ENCODE measurements around the gene CATSPERZ.

DNA sequence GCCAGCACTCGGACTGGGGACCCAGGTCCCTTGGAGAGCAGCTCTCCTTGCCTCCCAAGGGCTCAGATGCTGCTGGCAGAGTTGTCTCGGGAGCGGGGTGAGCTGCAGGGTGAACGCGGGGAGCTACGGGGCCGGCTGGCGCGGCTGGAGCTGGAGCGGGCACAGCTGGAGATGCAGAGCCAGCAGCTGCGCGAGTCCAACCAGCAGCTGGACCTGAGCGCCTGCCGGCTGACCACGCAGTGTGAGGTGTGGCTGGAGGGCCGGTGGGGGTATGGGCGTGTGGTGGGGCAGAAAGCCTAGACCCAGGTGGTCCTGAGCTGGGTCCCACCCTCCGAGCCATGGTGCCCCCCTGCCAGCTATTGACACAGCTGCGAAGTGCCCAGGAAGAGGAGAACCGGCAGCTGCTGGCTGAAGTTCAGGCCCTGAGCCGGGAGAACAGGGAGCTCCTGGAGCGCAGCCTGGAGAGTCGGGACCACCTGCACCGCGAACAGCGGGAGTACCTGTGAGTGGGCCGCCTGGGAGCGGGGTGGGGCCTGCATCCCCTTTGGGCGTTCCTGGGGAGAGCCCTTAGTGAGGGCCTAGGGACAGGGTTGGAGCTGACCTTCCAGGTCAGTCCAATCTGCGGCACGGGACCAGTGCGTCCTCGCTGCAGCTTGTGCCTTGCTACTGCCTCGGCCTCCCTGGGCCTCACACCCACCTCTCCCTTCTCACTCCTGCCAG, 53.0 kb downstream of the CATSPERZ start:
- TF ChIP-seq, protein P1, sequence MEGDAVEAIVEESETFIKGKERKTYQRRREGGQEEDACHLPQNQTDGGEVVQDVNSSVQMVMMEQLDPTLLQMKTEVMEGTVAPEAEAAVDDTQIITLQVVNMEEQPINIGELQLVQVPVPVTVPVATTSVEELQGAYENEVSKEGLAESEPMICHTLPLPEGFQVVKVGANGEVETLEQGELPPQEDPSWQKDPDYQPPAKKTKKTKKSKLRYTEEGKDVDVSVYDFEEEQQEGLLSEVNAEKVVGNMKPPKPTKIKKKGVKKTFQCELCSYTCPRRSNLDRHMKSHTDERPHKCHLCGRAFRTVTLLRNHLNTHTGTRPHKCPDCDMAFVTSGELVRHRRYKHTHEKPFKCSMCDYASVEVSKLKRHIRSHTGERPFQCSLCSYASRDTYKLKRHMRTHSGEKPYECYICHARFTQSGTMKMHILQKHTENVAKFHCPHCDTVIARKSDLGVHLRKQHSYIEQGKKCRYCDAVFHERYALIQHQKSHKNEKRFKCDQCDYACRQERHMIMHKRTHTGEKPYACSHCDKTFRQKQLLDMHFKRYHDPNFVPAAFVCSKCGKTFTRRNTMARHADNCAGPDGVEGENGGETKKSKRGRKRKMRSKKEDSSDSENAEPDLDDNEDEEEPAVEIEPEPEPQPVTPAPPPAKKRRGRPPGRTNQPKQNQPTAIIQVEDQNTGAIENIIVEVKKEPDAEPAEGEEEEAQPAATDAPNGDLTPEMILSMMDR (IDR thresholded peaks at IDR 0.05) = no peak
- no peak for TF ChIP-seq POLR2A (IDR thresholded peaks at IDR 0.05)

Measured in right lobe of liver (tissue), 4 donors.